T-helper 2 cell treated with Interferon-gamma antibody and Interleukin-4, amounts not matched to agents 5 μg/mL and 100 μg/mL, for 36 hours (primary cell): ENCODE results near the gene LIPA.
"Not testable (repeated sequence)": the region's sequence is repeated elsewhere in the genome, so short reads cannot be mapped to it uniquely, and the experiment has no call there.

Experiments used
- DNase-seq: peaks from one replicate; pipeline ENCODE4 v3.0.0; 2021; ENCODE audit warnings: low spot score
- H3K27ac Mint-ChIP-seq: one replicate; pipeline ENCODE4 v1.8.0; 2021; ENCODE audit warnings: mild to moderate bottlenecking, mixed read lengths
- H3K27me3 Mint-ChIP-seq: one replicate; pipeline ENCODE4 v1.8.0; 2021; ENCODE audit warnings: low read depth, mixed read lengths
- H3K36me3 Mint-ChIP-seq: one replicate; pipeline ENCODE4 v1.8.0; 2021; ENCODE audit warnings: low read depth, mixed read lengths
- H3K4me1 Mint-ChIP-seq: one replicate; pipeline ENCODE4 v1.8.0; 2021; ENCODE audit warnings: low read depth, mixed read lengths
- H3K4me3 Mint-ChIP-seq: one replicate; pipeline ENCODE4 v1.8.0; 2022; ENCODE audit warnings: mild to moderate bottlenecking, moderate library complexity, mixed read lengths
- H3K9me3 Mint-ChIP-seq: one replicate; pipeline ENCODE4 v1.8.0; 2021; ENCODE audit warnings: mixed read lengths

Gene LIPA

DNA sequence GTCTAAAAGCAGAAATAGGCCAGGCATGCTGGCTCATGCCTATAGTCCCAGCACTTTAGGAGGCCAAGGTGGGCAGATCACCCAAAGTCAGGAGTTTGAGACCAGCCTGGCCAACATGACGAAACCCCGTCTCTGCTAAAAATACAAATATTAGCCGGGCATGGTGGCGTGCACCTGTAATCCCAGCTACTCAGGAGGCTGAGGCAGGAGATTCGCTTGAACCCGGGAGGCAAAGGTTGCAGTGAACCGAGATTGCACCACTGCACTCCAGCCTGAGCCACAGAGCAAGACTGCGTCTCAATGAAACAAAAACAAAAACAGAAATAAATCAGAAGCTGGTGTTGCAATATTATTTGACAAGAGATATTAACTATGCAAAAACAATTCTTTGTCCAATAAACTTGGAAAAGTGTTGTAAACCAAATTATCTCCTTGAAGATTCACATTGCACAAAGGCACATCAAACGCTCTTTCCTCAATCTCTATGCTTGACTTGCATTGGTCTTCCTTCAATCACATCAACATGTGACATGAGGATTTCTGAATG is 83.1 kb downstream of the LIPA start:
- peaks cover 15% of the 10 kb centered on the region for H3K4me1 Mint-ChIP-seq
- peaks cover 60% of the 10 kb centered on the region for H3K27me3 Mint-ChIP-seq
- H3K4me3 Mint-ChIP-seq, DNase-seq, H3K36me3 Mint-ChIP-seq, H3K9me3 Mint-ChIP-seq, H3K27ac Mint-ChIP-seq: not testable (repeated sequence)

DNA sequence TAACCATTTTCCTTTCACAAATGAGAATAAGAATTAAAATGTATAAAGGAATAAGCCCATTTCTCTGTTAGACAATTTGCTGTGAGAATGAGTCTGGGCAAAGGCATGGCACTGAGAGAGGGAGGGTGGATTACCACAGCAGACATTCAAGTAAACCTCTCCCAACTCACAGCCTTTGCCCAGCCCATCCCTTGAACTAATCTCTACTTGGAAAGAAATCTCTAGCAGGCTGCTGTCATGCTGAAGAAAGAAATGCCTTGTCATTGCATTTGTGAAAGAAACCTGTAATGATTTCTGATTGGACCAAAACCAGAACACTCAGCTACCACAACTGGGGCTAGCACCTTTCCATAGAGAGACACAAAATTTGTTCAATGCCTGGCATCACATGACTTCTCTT is 83.7 kb downstream of the LIPA start:
- H3K27me3 Mint-ChIP-seq: peaks cover 59% of the 10 kb centered on the region
- H3K4me1 Mint-ChIP-seq: peaks cover 18% of the 10 kb centered on the region
- no peaks in the 10 kb centered on the region for H3K9me3 Mint-ChIP-seq
- H3K36me3 Mint-ChIP-seq: no peaks in the 10 kb centered on the region
- DNase-seq: no peak
- H3K27ac Mint-ChIP-seq: no peak overlapping the region
- H3K4me3 Mint-ChIP-seq: no peak overlapping the region

DNA sequence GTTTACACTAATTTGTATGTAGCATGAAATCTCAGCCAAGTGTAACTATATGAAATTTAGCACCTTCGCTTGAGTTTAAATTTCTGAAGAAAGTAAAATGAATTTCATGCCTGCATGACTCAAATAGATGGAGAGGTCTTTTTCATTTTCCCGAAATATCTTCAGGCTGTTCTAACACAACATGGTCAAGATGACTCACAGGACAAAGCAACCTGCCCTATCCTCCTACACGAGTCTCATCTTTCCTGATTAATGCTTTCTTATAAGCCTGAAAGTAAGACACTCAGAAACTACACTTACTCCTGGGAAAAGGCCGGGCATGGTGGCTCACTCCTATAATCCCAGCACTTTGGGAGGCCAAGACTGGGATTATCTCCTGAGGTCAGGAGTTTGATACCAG is 85.7 kb downstream of the LIPA start:
- Mint-ChIP-seq H3K4me3 (no peak overlapping the region), H3K4me1 (peaks cover 18% of the 10 kb centered on the region), H3K27me3 (peaks cover 45% of the 10 kb centered on the region)

DNA sequence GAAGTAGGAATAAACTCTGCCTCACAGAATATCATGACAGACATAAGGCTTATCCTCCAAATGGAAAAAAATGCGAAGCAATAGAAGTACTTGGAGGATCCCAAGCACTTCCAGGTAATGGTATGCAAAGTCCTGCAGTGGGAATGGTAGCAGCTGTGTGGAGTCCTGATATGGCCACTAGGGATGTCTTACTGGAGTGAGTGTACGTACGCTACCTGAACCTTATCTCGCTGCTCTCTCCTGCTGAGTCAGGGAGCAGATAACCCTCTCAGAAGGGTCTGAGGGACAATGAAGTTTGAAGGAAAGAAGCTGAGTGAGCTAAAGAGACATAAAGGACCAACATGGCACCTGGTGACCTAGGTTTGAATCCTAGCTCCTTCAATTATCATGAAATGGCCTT is 86.7 kb downstream of the LIPA start:
- Mint-ChIP-seq H3K4me1 (peaks cover 18% of the 10 kb centered on the region), H3K36me3 (no peaks in the 10 kb centered on the region), H3K9me3 (no peaks in the 10 kb centered on the region), H3K27ac (no peak overlapping the region), H3K4me3 (no peak overlapping the region), H3K27me3 (peaks cover 41% of the 10 kb centered on the region)
- DNase-seq: no peak

More for the DNA sequence above, 85.7 kb downstream of the LIPA start:
- no peak overlapping the region for H3K27ac Mint-ChIP-seq
- no peak for DNase-seq
- H3K9me3 Mint-ChIP-seq: no peaks in the 10 kb centered on the region
- H3K36me3 Mint-ChIP-seq: no peaks in the 10 kb centered on the region

DNA sequence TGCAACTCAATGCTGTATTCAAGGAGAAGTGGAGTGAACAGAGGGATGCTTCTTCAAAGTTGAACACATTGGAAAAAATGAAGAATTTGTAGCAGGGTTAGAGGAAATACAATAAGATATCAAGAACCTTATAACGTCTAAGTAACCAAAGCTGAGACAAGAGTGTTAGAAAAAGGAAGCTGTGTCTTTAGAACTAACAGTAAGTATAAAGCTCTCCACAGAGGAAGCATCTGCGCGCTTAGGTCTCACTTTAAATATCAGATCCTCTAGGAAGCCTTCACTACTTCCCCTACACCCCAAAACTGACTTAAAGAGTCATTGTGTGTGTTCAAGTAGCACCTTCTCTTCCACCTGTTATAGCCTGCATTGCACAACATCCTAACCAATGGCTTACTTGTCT is 87.5 kb downstream of the LIPA start:
- no peak for DNase-seq
- no peaks in the 10 kb centered on the region for H3K9me3 Mint-ChIP-seq
- H3K36me3 Mint-ChIP-seq: no peaks in the 10 kb centered on the region
- peaks cover 18% of the 10 kb centered on the region for H3K4me1 Mint-ChIP-seq
- peaks cover 39% of the 10 kb centered on the region for H3K27me3 Mint-ChIP-seq
- peak overlapping the region; percentile 74 for H3K4me3 Mint-ChIP-seq
- H3K27ac Mint-ChIP-seq: peak overlapping the region; percentile 72
